ENCODE measurements around the gene FOXL3.

The FOXL3 gene

GRCh38 chr7:255721-256361, 34.1 kb upstream of the FOXL3 start:
- no peak for DNase-seq

- no peak for DNase-seq
Observed at GRCh38 chr7:256461-256940, 33.5 kb upstream of the FOXL3 start.

- no peak for DNase-seq
Observed at GRCh38 chr7:256981-257646, 32.9 kb upstream of the FOXL3 start.

- DNase-seq = no peak
Observed at GRCh38 chr7:257647-257992, 32.4 kb upstream of the FOXL3 start.

- DNase-seq = no peak
Observed at GRCh38 chr7:258476-259190, 31.3 kb upstream of the FOXL3 start.

GRCh38 chr7:259191-259505, 30.8 kb upstream of the FOXL3 start:
- no peak for DNase-seq

- DNase-seq = no peak
Observed at GRCh38 chr7:259751-260405, 30.1 kb upstream of the FOXL3 start.

- no peak for DNase-seq
Observed at GRCh38 chr7:260441-261281, 29.3 kb upstream of the FOXL3 start.

GRCh38 chr7:261341-262250, 28.4 kb upstream of the FOXL3 start:
- no peak for DNase-seq

- no peak for DNase-seq
Observed at GRCh38 chr7:262251-262572, 27.8 kb upstream of the FOXL3 start.

GRCh38 chr7:262631-263311, 27.2 kb upstream of the FOXL3 start:
- peak; percentile 88 for DNase-seq

- peak; percentile 28 for DNase-seq
Observed at GRCh38 chr7:263483-264351, 26.3 kb upstream of the FOXL3 start.

GRCh38 chr7:264541-265191, 25.3 kb upstream of the FOXL3 start:
- DNase-seq = no peak

GRCh38 chr7:265192-265997, 24.6 kb upstream of the FOXL3 start:
- no peak for DNase-seq

- DNase-seq = no peak
Observed at GRCh38 chr7:265998-266850, 23.7 kb upstream of the FOXL3 start.

- DNase-seq = no peak
Observed at GRCh38 chr7:266851-267840, 22.8 kb upstream of the FOXL3 start.

- DNase-seq = no peak
Observed at GRCh38 chr7:268991-269390, 21.0 kb upstream of the FOXL3 start.
